ENCODE results near the gene CCDC124. TPM values are rescaled to one million over a fixed set of nuclear protein-coding genes. Genes with fewer than 3 reads are reported as not detected.

The CCDC124 gene
- total RNA-seq, 1 donor from 2014 or later, result 65.9 TPM

GRCh38 chr19:17933414-17934129 lies 757 bp downstream of the CCDC124 start:
- intact Hi-C loops (cut with micrococcal nuclease), result loop anchor here (2.0 kb wide), 2 partner anchors 13 to 67 kb away; no protein-coding TSS in a partner anchor

GRCh38 chr19:17936379-17936778 lies 3.6 kb downstream of the CCDC124 start:
- intact Hi-C loops (cut with micrococcal nuclease), result no loop called here

- intact Hi-C loops (cut with micrococcal nuclease), result no loop called here
Measured at GRCh38 chr19:17937371-17937900, 4.6 kb downstream of the CCDC124 start.

- intact Hi-C loops (cut with micrococcal nuclease), result loop anchor here (1.0 kb wide), 1 partner anchor 59 kb away; no protein-coding TSS in a partner anchor
Measured at GRCh38 chr19:17938092-17938845, 5.5 kb downstream of the CCDC124 start.

GRCh38 chr19:17942181-17942580 lies 9.4 kb downstream of the CCDC124 start:
- intact Hi-C loops (cut with micrococcal nuclease), result no loop called here

GRCh38 chr19:17942582-17943273 lies 9.9 kb downstream of the CCDC124 start:
- intact Hi-C loops (cut with micrococcal nuclease), result no loop called here

- intact Hi-C loops (cut with micrococcal nuclease), result no loop called here
Measured at GRCh38 chr19:17943274-17944221, 10.7 kb downstream of the CCDC124 start.

GRCh38 chr19:17944301-17944700 lies 11.5 kb downstream of the CCDC124 start:
- intact Hi-C loops (cut with micrococcal nuclease), result no loop called here

- intact Hi-C loops (cut with micrococcal nuclease), result loop anchor here (1.0 to 5.0 kb wide), 3 partner anchors 14 to 110 kb away; partner anchors contain the start of gene CCDC124
Measured at GRCh38 chr19:17946965-17947784, 14.4 kb downstream of the CCDC124 start.

GRCh38 chr19:17947815-17948513 lies 15.1 kb downstream of the CCDC124 start:
- intact Hi-C loops (cut with micrococcal nuclease), result loop anchor here (2.0 to 5.0 kb wide), 2 partner anchors 15 to 109 kb away; partner anchors contain the start of gene CCDC124

- intact Hi-C loops (cut with micrococcal nuclease), result loop anchor here (5.0 kb wide), 1 partner anchor 109 kb away; no protein-coding TSS in a partner anchor
Measured at GRCh38 chr19:17948514-17948900, 15.7 kb downstream of the CCDC124 start.

GRCh38 chr19:17948931-17949930 lies 16.4 kb downstream of the CCDC124 start:
- intact Hi-C loops (cut with micrococcal nuclease), result loop anchor here (5.0 kb wide), 1 partner anchor 108 kb away; no protein-coding TSS in a partner anchor

- intact Hi-C loops (cut with micrococcal nuclease), result loop anchor here (5.0 kb wide), 1 partner anchor 107 kb away; no protein-coding TSS in a partner anchor
Measured at GRCh38 chr19:17949956-17950309, 17.1 kb downstream of the CCDC124 start.

- intact Hi-C loops (cut with micrococcal nuclease), result no loop called here
Measured at GRCh38 chr19:17950310-17951156, 17.7 kb downstream of the CCDC124 start.

- intact Hi-C loops (cut with micrococcal nuclease), result no loop called here
Measured at GRCh38 chr19:17951157-17951989, 18.6 kb downstream of the CCDC124 start.
